OCI-LY3 (cell line): ENCODE measurements around the gene GMEB2.

Experiments
- H2AFZ ChIP-seq: fragments of 200-600, 300-600 bp; shearing (Covaris generic); 2 replicates; pipeline ENCODE4 v1.6.0; 2014; ENCODE audit warnings: antibody characterized with exemption, low read depth, low read length
- H3K27ac ChIP-seq: fragments of 200-600, 300-600 bp; sonication (generic); 2 replicates; pipeline ENCODE4 v1.5.1; 2014; ENCODE audit warnings: mild to moderate bottlenecking, low read length, moderate library complexity, mixed read lengths
- H3K27me3 ChIP-seq: fragments of 200-600, 300-600 bp; sonication (generic); 2 replicates; pipeline ENCODE4 v1.6.1; 2014; ENCODE audit warnings: low read depth, low read length, mixed read lengths
- H3K36me3 ChIP-seq: fragments of 200-600, 300-600 bp; sonication (generic); replicated peaks from 2 replicates; pipeline ENCODE3; 2014; ENCODE audit warnings: low read depth, low read length, mixed read lengths
- H3K4me1 ChIP-seq: fragments of 300-600, 200-600 bp; sonication (generic); 2 replicates; pipeline ENCODE4 v1.6.1; 2014; ENCODE audit warnings: low read length, mixed read lengths
- H3K4me2 ChIP-seq: fragments of 200-600, 300-600 bp; sonication (generic); 2 replicates; pipeline ENCODE4 v1.6.1; 2014; ENCODE audit warnings: low read length, mixed read lengths
- H3K4me3 ChIP-seq: fragments of 300-600, 200-600 bp; sonication (generic); 2 replicates; pipeline ENCODE4 v1.5.1; 2014; ENCODE audit warnings: antibody characterized with exemption, mild to moderate bottlenecking, low read length, moderate library complexity
- H3K79me2 ChIP-seq: fragments of 300-600, 200-600 bp; shearing (Covaris generic); 2 replicates; pipeline ENCODE4 v1.6.1; 2014; ENCODE audit warnings: mild to moderate bottlenecking, low read length, mixed read lengths
- H3K9ac ChIP-seq: fragments of 300-600, 200-600 bp; shearing (Covaris generic); 2 replicates; pipeline ENCODE4 v1.6.0; 2014; ENCODE audit warnings: mild to moderate bottlenecking, low read length, moderate library complexity
- H3K9me3 ChIP-seq: fragments of 200-600, 300-600 bp; shearing (Covaris generic); 2 replicates; pipeline ENCODE4 v1.6.1; 2014; ENCODE audit warnings: low read length, mixed read lengths; ENCODE audit not compliant: insufficient read depth
- H4K20me1 ChIP-seq: fragments of 200-600, 300-600 bp; sonication (generic); 2 replicates; pipeline ENCODE4 v1.6.1; 2016; ENCODE audit warnings: low read length, mixed read lengths; ENCODE audit not compliant: insufficient read depth
- EZH2phosphoT487 ChIP-seq: fragments of 200-600 bp; shearing (Covaris generic); IDR thresholded peaks from 2 replicates; pipeline ENCODE4 v1.6.1; 2018; ENCODE audit warnings: antibody characterized with exemption, mixed run types, low read depth
- TF ChIP-seq, protein P1 (sequence below): fragments of 200-600, 300-600 bp; sonication (generic); IDR thresholded peaks from 2 replicates; pipeline ENCODE4 v1.5.1; 2014; ENCODE audit warnings: antibody characterized with exemption, low read length, low read depth

GMEB2 gene

GRCh38 chr20:63548542-63548941 is 78.4 kb downstream of the GMEB2 start:
- Histone ChIP-seq H3K4me1 (peaks cover 10% of the 10 kb centered on the region), H3K27me3 (peaks cover 78% of the 10 kb centered on the region), H3K27ac (no peak overlapping the region), H3K79me2 (no peaks in the 10 kb centered on the region), H4K20me1 (peaks cover 4% of the 10 kb centered on the region; the same call in 1 of the 2 replicates), H3K4me3 (no peak overlapping the region), H3K9me3 (no peaks in the 10 kb centered on the region), H3K4me2 (no peak overlapping the region), H2AFZ (no peak overlapping the region), H3K9ac (no peak overlapping the region), H3K36me3 (no peaks in the 10 kb centered on the region)
- TF ChIP-seq, protein P1, sequence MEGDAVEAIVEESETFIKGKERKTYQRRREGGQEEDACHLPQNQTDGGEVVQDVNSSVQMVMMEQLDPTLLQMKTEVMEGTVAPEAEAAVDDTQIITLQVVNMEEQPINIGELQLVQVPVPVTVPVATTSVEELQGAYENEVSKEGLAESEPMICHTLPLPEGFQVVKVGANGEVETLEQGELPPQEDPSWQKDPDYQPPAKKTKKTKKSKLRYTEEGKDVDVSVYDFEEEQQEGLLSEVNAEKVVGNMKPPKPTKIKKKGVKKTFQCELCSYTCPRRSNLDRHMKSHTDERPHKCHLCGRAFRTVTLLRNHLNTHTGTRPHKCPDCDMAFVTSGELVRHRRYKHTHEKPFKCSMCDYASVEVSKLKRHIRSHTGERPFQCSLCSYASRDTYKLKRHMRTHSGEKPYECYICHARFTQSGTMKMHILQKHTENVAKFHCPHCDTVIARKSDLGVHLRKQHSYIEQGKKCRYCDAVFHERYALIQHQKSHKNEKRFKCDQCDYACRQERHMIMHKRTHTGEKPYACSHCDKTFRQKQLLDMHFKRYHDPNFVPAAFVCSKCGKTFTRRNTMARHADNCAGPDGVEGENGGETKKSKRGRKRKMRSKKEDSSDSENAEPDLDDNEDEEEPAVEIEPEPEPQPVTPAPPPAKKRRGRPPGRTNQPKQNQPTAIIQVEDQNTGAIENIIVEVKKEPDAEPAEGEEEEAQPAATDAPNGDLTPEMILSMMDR, result no peak
- no peak for TF ChIP-seq EZH2phosphoT487

DNA sequence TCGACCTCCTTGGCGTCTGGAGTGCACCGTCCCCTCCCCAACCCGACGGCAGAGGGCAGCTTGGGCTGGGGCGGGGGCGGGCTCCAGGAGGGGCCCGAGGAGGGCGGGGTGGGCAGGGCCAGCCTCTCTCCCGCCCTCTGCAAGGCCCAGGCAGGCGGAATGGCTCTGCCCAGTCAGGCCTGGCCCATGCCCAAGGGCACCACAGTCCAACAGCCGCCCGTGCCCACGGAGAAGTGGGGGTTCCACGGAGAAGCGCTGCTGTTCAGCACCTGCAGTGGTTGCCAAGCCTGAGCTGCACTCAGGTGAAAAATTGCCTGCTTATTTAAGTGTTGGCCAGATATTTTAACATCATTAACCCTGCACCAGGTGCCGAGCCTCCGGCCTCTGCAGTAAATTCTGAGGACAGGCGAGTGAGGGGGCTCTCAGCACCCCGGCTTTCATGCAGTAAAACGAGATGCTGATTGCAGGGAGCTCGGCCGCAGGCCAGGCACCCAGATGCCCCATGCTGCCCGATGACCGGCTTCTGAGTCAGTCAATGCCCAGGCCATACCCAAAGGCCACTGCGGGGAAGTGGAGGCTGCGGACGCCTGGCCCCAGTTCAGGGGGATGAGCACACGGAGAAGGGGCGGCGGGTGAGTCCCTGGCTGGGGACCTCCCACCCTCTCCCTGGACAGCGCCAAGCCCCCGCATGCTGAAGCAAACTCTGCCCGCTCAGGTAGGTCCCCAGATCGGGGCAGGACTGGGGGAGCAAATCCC is 79.0 kb downstream of the GMEB2 start, which contains the start of gene SRMS:
SRMS (minus strand) TSS at position 25 of the 756 bp plus-strand sequence. CDS start 286 bp downstream, outside the sequence.
- Histone ChIP-seq H3K27me3 (peaks cover 75% of the 10 kb centered on the region), H3K9me3 (no peaks in the 10 kb centered on the region), H2AFZ (no peak within 1 kb of the TSS), H3K27ac (no peak within 1 kb of the TSS), H3K36me3 (no peaks in the 10 kb centered on the region), H3K4me2 (no peak within 1 kb of the TSS), H3K4me3 (no peak within 1 kb of the TSS), H3K4me1 (peaks cover 9% of the 10 kb centered on the region), H4K20me1 (peaks cover 4% of the 10 kb centered on the region; the same call in 1 of the 2 replicates), H3K79me2 (no peaks in the 10 kb centered on the region), H3K9ac (no peak within 1 kb of the TSS)
- no peak for TF ChIP-seq EZH2phosphoT487
- TF ChIP-seq, protein P1, result no peak

GRCh38 chr20:63546956-63547724 is 79.8 kb downstream of the GMEB2 start:
- Histone ChIP-seq H3K4me1 (peaks cover 11% of the 10 kb centered on the region), H2AFZ (no peak overlapping the region), H3K9me3 (no peaks in the 10 kb centered on the region), H3K79me2 (no peaks in the 10 kb centered on the region), H3K4me3 (no peak overlapping the region), H4K20me1 (peaks cover 4% of the 10 kb centered on the region; the same call in 1 of the 2 replicates), H3K4me2 (no peak overlapping the region), H3K36me3 (no peaks in the 10 kb centered on the region), H3K27ac (no peak overlapping the region), H3K9ac (no peak overlapping the region), H3K27me3 (peaks cover 67% of the 10 kb centered on the region)
- TF ChIP-seq, protein P1, result no peak
- no peak for TF ChIP-seq EZH2phosphoT487

DNA sequence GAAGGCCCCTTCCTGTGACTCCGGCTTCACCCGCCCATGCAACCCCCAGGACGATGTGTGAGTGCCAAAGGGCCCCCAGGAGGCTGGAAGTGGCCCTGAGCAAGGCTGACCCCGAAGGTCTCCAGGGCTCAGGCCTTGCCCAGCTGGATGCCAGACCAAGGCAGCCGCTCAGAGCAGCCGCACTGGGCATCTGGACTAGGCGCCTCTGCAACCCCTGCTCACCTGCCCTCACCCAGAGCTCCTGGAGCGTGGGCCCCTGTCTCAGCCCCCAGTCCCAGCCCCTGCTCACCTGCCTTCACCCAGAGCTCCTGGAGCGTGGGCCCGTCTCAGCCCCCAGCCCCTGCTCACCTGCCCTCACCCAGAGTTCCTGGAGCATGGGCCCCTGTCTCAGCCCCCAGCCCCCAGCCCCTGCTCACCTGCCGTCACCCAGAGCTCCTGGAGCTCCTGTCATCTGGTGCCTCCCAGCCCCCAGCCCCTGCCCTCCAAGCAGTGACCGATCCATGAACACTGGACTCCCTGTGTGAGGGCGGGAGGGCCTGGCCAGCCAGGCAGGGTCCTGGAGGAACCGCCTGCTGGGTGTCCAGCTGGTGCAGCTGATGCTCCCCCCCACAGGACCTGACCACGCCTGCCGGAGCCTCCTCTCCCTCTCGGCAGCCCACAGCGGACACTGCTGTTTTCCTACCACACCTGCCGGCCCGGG is 80.5 kb downstream of the GMEB2 start:
- H3K9ac ChIP-seq, result no peak overlapping the region
- peaks cover 13% of the 10 kb centered on the region for H3K4me1 ChIP-seq
- peaks cover 4% of the 10 kb centered on the region; the same call in 1 of the 2 replicates for H4K20me1 ChIP-seq
- H3K27me3 ChIP-seq, result peaks cover 63% of the 10 kb centered on the region
- no peak overlapping the region for H2AFZ ChIP-seq
- H3K79me2 ChIP-seq, result no peaks in the 10 kb centered on the region
- H3K4me3 ChIP-seq, result no peak overlapping the region
- no peaks in the 10 kb centered on the region for H3K36me3 ChIP-seq
- H3K4me2 ChIP-seq, result no peak overlapping the region
- no peak overlapping the region for H3K27ac ChIP-seq
- H3K9me3 ChIP-seq, result no peaks in the 10 kb centered on the region
- TF ChIP-seq, protein P1, result no peak
- TF ChIP-seq EZH2phosphoT487, result no peak
